ENCODE data around the gene EIF4B.

Gene EIF4B

GRCh38 chr12:53071591-53072551, 65.6 kb downstream of the EIF4B start:
- DNase-seq = no peak

- no peak for DNase-seq
Observed at GRCh38 chr12:53073881-53074280, 67.6 kb downstream of the EIF4B start.

- DNase-seq = no peak
Observed at GRCh38 chr12:53074283-53074998, 68.2 kb downstream of the EIF4B start.

GRCh38 chr12:53074999-53075370, 68.7 kb downstream of the EIF4B start:
- DNase-seq = no peak

GRCh38 chr12:53076461-53076860, 70.2 kb downstream of the EIF4B start:
- DNase-seq = no peak

GRCh38 chr12:53077030-53077429, 70.8 kb downstream of the EIF4B start:
- no peak for DNase-seq

- peak in 3 of 6 experiments; percentile 55 to 69 (median 69) for DNase-seq
Observed at GRCh38 chr12:53078425-53079225, 72.4 kb downstream of the EIF4B start.

- DNase-seq = peak; percentile 93 to 98 (median 96)
Observed at GRCh38 chr12:53079226-53080117, 73.2 kb downstream of the EIF4B start, which contains the start of gene SPRYD3. TSS of gene SPRYD3 (minus strand) at chr12:53079390. CDS start at chr12:53079333, 57 bp downstream.

- DNase-seq = no peak
Observed at GRCh38 chr12:53082637-53083175, 76.5 kb downstream of the EIF4B start.

- no peak for DNase-seq
Observed at GRCh38 chr12:53086361-53086760, 80.1 kb downstream of the EIF4B start.

- no peak for DNase-seq
Observed at GRCh38 chr12:53090105-53090504, 83.8 kb downstream of the EIF4B start.

GRCh38 chr12:53090554-53090953, 84.3 kb downstream of the EIF4B start:
- DNase-seq = no peak

GRCh38 chr12:53091756-53092155, 85.5 kb downstream of the EIF4B start:
- DNase-seq = no peak

All from stimulated activated naive CD4-positive, alpha-beta T cell (primary cell).